ENCODE data around the gene ADGRG1. TPM values are rescaled to one million over a fixed set of nuclear protein-coding genes. Genes with fewer than 3 reads are reported as not detected.

Gene ADGRG1
- total RNA-seq, 2 donors from 2014 or later, result 53.7 to 61.6 TPM

DNA sequence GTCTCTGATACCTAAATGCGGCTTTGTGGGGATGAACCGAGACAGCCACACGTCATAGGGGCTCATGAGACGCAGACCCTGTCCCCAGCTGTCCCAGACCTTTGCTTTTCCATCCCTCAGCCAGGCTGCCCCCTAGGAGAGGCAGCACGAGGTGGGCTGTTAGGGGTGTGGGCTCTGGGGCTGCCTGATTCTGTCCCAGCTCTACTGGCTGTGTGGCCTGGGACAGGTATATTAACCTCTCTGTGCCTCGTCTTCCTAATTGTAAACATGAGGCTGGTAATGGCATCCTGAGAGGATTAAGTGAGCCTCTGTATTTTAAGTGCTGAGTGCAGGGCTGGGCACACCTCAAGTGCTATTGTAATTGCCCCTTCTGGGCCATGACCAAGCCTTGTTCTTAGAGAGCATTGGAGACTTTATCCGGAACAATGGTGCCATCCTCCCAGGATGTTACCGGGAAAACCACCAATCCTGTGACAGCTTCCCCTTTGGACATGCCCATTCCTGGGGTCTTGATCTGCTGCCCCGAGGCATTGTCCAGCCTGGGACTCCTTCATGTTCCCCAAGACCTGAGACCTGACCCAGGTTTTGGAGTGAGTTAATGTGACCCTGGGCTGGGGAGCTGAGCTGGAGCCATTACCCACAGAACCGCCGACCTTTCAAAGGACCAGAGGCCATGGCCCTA is 5.1 kb downstream of the ADGRG1 start:
- no peaks in the 10 kb centered on the region for H3K27me3 ChIP-seq
- DNase-seq, result no peak
- intact Hi-C loops (cut with DNase I), result no loop called here
- no peak overlapping the region for H3K4me3 ChIP-seq
- TF ChIP-seq POLR2A (IDR thresholded peaks at IDR 0.05), result no peak
- TF ChIP-seq, protein P1, sequence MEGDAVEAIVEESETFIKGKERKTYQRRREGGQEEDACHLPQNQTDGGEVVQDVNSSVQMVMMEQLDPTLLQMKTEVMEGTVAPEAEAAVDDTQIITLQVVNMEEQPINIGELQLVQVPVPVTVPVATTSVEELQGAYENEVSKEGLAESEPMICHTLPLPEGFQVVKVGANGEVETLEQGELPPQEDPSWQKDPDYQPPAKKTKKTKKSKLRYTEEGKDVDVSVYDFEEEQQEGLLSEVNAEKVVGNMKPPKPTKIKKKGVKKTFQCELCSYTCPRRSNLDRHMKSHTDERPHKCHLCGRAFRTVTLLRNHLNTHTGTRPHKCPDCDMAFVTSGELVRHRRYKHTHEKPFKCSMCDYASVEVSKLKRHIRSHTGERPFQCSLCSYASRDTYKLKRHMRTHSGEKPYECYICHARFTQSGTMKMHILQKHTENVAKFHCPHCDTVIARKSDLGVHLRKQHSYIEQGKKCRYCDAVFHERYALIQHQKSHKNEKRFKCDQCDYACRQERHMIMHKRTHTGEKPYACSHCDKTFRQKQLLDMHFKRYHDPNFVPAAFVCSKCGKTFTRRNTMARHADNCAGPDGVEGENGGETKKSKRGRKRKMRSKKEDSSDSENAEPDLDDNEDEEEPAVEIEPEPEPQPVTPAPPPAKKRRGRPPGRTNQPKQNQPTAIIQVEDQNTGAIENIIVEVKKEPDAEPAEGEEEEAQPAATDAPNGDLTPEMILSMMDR (IDR thresholded peaks at IDR 0.05), result no peak
- peak overlapping the region in 3 of 4 donors; percentile 22 to 30 (median 22) for H3K27ac ChIP-seq
- H3K4me1 ChIP-seq, result peaks cover 80% of the 10 kb centered on the region
- ATAC-seq, result no peak
- H3K36me3 ChIP-seq (replicated peaks in 1 of 2; ENCODE audit: insufficient read depth in 1 of 2, low read depth in 2 of 2), result no peaks in the 10 kb centered on the region
- H3K9me3 ChIP-seq, result no peaks in the 10 kb centered on the region
- WGBS, 2 donors, result 95% methylated on average over 5 to 11 of the region's 11 CpGs

DNA sequence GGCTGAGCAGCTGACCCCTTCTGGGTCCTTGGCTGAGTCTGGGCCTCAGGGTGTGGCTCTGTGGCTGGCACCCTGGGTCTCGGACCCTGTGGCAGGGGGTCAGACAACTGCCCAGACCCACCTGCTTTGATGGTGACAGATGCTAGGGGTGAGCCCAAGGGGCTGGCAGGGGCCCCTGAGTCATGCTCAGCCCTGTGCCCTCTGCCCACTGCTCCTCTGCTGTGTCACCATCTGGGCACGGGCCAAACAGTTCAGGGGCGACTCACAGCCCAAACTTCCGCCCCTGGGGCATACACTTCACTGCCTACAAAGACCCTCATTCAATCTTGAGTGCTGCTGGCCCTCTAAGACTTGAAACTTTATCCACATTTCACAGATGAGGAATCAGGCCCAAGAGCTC is 5.7 kb downstream of the ADGRG1 start:
- Histone ChIP-seq H3K4me3 (no peak overlapping the region), H3K27ac (peak overlapping the region in 3 of 4 donors; percentile 22 to 30 (median 22)), H3K9me3 (no peaks in the 10 kb centered on the region), H3K36me3 (replicated peaks in 1 of 2; ENCODE audit: insufficient read depth in 1 of 2, low read depth in 2 of 2) (no peaks in the 10 kb centered on the region), H3K27me3 (no peaks in the 10 kb centered on the region), H3K4me1 (peaks cover 84% of the 10 kb centered on the region)
- ATAC-seq, result no peak
- WGBS, 2 donors, result 48% methylated on average over 4 of the region's 4 CpGs; no CpG with 5 or more reads in 1 of the 2 donors
- TF ChIP-seq, protein P1 (IDR thresholded peaks at IDR 0.05), result no peak
- no peak for TF ChIP-seq POLR2A (IDR thresholded peaks at IDR 0.05)
- intact Hi-C loops (cut with DNase I), result no loop called here
- DNase-seq, result peak in 1 of 4 donors; percentile 41

DNA sequence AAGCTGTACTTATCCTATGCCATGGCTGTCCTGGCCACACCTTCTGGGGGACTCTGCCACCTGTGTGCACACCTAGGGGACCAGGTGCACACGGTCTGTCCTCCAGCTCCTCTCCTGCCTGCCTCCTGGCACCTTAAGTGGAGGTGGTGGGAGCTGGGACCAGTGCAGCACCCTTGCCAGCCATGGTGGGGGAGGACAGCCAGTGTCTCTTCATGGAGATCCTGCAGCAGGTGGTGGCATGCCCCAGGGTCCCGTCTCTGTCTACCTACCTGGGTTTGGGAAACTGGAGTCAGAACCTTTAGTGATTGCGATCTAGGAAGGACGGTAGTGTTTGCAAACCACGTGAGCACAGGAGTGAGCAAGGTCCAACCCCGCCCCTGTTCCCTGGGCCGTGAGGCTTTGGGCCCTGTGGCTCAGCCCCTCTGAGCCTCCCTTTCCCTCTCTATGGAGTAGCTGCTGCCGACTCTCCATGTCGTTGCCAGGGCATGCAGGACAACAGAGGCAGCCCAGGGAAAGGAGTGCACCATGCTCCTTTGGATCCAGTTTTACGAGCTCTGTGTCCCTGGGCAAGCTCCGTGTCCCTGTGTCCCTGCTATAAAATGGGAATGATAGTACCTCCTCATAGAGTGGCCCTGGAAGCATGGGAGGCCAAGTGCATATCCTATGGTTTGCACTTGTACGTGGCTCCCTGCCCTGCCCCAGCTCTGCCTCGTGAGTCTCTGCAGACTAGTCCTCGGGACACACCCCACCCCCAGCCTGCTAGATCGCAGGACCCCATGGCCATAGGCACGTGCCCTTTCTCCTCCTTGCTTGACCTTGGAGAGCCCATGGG is 7.1 kb downstream of the ADGRG1 start:
- Histone ChIP-seq H3K4me3 (no peak overlapping the region), H3K27me3 (no peaks in the 10 kb centered on the region), H3K4me1 (peaks cover 89% of the 10 kb centered on the region), H3K9me3 (no peaks in the 10 kb centered on the region), H3K27ac (peak overlapping the region; percentile 12 to 64 (median 50)), H3K36me3 (replicated peaks in 1 of 2; ENCODE audit: insufficient read depth in 1 of 2, low read depth in 2 of 2) (no peaks in the 10 kb centered on the region)
- no peak for TF ChIP-seq POLR2A (IDR thresholded peaks at IDR 0.05)
- TF ChIP-seq, protein P1 (IDR thresholded peaks at IDR 0.05), result no peak
- intact Hi-C loops (cut with DNase I), result no loop called here
- WGBS, 2 donors, result 31 to 49% methylated on average over 7 to 16 of the region's 16 CpGs
- DNase-seq (peak; percentile 62 to 80 (median 68)), ATAC-seq (peak; percentile 75)

DNA sequence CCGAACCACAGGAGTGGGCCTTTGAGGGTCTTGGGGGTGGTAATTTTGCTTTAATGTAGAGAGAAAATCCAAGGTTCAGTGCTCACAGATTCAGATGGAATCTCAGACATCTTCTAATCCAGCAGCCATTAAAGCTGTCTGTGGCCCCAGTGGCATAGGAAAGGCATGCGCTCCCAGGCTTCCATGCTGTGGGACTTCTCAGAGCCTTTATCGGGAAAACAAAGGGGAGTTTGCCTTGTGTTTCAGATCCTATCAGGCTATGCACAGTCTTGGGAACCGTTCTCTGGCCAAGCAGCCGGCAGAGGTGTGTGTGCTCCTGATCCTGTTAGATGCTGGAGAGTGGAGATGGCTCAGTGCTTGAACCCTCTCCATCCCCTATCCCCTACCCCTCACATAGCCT is 7.8 kb downstream of the ADGRG1 start:
- H3K9me3 ChIP-seq, result no peaks in the 10 kb centered on the region
- peak overlapping the region in 3 of 4 donors; percentile 14 to 64 (median 24) for H3K27ac ChIP-seq
- H3K27me3 ChIP-seq, result no peaks in the 10 kb centered on the region
- H3K36me3 ChIP-seq (replicated peaks in 1 of 2; ENCODE audit: insufficient read depth in 1 of 2, low read depth in 2 of 2), result no peaks in the 10 kb centered on the region
- H3K4me1 ChIP-seq, result peaks cover 93% of the 10 kb centered on the region
- no peak for DNase-seq
- 57 to 75% methylated on average over 3 to 5 of the region's 5 CpGs for WGBS, 2 donors
- intact Hi-C loops (cut with DNase I), result no loop called here
- no peak for ATAC-seq
- H3K4me3 ChIP-seq, result no peak overlapping the region
- TF ChIP-seq, protein P1 (IDR thresholded peaks at IDR 0.05), result no peak
- TF ChIP-seq POLR2A (IDR thresholded peaks at IDR 0.05), result no peak
